HG02610 (cell line): ENCODE results near the gene NR0B2.
"Not testable (repeated sequence)": the region's sequence is repeated elsewhere in the genome, so short reads cannot be mapped to it uniquely, and the experiment has no call there.

ENCODE experiments used
- ATAC-seq: cut with Tn5 transposase; IDR thresholded peaks from one replicate; pipeline ENCODE4 v1.9.1; 2021; ENCODE audit warnings: mild to moderate bottlenecking, moderate library complexity; ENCODE audit not compliant: unreplicated experiment

The NR0B2 gene

DNA sequence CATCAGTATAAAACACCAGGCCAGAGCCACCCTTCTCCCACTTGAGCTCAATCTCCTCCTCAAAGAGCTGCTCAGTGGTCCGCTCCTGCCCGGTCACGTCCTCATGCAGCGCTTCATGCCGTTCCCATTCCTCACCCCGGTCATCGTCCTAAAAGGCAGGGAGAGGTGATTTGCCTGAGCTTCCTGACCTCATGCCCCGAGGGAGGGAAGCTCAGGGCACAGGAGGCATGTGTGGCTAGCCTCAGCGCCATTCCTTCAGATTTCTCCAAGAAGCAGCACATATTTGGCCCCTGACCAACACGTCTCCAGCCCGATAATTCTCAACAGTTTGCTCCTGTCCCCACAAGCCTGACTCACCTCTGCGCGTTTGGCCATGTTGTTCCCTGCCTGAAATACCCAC is 19.5 kb downstream of the NR0B2 start:
- no peak for ATAC-seq

DNA sequence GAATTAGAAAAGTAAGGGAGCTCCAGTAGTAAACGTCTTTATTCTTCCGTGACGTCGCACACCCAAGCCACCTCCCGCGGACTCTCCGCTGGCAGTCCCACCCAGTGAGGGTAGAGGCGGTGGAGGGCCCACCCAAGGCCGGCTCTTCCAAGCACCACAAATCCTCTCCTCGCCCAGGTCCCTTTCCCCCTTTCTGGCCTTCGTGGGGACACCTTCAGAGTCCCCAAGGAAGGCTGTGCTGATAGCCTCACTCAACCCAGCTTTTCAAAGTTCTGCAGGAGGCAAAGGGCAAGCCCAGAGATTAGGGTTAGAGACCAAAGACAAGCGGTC is 23.3 kb downstream of the NR0B2 start:
- ATAC-seq: peak; percentile 24

DNA sequence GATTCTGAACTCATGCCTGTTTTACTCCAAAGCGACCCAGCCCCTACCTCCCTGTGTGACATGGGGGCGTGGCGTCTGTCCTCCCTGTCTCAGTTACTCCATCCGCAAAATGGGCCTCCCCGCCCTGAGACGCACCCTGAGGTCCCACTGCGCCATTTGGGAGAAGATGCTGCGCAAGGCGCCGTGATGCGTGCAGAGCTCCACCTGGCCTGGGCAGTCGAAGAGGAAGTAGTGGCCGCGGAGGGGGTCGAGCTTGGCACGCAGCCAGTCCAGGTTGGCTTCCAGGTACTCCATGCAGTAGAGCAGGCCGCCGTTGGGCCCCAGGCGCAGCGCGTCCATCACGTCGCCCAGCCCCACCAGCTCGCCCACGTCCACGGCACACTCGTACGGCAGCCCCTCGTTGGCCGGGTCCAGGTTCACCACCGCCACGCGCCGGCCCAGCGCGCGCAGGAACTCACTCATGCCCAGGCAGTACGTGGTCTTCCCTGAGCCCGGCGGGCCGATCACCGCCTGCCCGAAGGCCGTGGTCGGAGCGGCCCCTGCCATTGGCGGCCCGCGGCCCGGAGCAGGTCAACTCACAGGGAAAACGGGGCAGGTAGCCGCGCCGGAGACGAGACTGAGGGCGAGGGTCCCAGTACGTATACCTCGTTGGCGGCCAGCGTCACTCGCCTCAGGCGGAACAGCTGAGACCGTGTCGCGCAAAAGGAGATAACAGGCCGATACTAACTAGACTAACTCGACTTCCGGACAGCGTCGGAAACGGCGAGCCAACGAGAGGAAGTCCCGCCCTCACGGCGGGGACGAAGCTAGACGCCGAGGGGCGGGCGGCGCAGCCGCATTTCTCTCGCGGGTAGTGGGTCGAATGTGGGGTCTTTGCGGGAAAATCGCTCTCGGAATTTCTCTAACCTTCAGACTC is 24.0 kb downstream of the NR0B2 start, which contains the start of gene GPN2:
TSS of gene GPN2 (minus strand) at position 733 of the 916 bp plus-strand sequence. CDS start at position 546, 187 bp downstream.
- peak; percentile 87 for ATAC-seq

DNA sequence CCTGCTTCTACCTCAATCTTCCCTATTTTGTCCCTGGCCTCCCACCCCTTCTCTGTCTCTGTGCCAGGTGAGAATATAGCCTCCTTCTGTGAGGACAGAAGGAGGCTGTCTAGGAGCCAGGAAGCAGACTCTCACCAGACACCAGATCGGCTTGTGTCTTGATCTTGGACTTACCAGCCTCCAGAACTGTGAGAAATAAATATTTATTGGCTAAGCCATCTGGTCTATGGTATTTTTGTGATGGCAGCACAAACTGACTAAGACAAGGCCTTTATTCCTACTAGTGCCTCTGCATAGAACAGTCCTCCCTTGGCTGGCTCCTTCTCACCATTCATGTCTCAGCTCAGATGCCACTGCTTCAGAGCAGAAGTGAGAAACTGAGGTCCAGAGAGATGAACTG is 25.5 kb downstream of the NR0B2 start:
- ATAC-seq: no peak

GRCh38 chr1:26887125-26887524 is 26.6 kb downstream of the NR0B2 start:
- no peak for ATAC-seq

DNA sequence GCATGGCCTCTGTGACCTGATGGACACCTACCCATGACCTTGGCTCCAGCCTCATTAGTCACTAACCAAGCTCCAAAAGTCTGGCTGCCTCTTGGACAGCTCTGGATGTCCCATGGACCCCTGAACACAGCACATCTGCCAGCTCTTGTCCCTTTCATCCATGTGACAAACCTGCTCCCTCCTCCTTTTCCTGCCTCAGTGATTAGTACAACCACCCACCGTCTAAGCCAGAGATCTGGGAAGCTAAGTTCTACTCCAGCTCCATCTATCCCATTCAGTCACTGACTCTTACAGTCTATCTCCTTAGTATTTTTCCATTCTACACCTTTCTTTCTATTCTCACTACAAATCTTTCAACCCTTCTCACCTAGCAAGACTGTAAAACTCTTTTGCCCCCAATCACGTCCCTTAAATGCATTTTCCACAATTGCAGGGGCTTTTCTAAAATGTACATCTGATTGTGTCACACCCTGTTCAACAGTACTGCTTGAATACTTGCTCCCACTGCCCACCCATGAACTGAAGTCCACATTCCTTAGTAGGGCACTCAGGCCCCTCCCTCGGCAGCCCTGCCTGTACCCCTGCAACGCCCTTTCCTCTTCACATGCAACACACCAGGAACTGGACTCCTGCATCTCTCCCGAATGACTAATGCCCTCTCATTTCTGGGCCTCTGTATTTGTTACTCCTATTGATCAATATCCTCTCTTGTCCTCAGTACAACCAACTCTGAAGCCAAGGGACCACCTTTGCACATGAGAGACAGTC is 30.9 kb downstream of the NR0B2 start:
- ATAC-seq: no peak

DNA sequence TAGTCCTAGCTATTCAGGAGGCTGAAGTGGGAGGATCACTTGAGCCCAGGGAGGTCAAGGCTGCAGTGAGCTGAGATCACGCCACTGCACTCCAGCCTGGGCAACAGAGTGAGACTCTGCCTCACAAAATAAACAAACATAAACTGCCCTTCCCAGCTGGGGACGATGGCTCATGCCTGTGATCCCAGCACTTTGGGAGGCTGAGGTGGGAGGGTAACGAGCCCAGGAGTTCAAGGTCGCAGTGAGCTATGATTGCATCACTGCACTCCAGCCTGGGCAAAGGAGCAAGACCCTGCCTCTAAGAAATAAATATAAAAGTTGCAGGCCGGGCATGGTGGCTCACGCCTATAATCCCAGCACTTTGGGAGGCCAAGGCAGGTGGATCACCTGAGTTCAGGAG is 32.2 kb downstream of the NR0B2 start:
- ATAC-seq: not testable (repeated sequence)

DNA sequence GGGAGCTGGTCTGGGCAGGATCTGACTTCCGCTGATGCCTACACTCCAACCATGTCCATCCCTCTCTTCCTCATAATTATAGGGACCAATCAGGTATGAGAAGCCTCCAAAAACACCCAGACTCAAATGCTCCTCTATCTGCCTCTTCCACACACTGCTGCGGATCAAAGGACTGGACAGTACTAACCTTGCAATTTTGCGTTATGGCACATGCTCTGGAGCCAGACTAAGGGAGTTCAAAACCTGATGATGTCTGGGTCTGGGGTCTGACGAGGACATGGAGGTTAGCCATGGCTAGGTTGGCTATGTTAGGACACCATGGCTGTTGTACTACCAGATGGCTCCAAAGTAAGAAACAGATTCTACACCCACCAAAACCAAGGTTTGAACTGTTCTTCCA is 34.0 kb downstream of the NR0B2 start:
- ATAC-seq: no peak

DNA sequence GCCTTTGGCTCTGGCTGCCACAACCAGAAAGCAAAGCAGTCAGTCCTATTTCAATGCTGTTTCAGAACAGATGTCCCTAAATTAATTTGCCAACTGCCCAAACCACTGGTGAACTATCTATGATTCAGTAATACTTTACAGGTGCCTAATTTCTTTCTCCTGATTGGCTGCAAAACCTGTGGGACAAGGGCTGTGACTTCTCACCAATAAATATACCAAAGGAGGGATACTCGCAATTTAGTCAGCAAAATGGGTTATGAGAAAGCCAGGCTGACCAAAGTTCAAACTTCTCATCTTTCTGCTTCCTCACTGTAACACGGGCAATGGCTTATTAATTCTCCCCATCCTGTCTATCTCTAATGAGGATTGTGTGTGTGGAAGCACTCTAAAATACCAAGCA is 36.4 kb downstream of the NR0B2 start:
- ATAC-seq: no peak

- ATAC-seq: no peak
Observed at GRCh38 chr1:26874896-26875295, 38.9 kb downstream of the NR0B2 start.

- ATAC-seq: not testable (repeated sequence)
Observed at GRCh38 chr1:26873097-26873496, 40.7 kb downstream of the NR0B2 start.

GRCh38 chr1:26864610-26865480 is 48.9 kb downstream of the NR0B2 start:
- ATAC-seq: peak; percentile 97

DNA sequence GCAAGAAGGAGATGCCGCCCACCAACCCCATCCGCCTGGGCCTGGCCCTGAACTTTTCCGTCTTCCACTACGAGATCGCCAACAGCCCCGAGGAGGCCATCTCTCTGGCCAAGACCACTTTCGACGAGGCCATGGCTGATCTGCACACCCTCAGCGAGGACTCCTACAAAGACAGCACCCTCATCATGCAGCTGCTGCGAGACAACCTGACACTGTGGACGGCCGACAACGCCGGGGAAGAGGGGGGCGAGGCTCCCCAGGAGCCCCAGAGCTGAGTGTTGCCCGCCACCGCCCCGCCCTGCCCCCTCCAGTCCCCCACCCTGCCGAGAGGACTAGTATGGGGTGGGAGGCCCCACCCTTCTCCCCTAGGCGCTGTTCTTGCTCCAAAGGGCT is 50.1 kb downstream of the NR0B2 start:
- no peak for ATAC-seq

GRCh38 chr1:26862781-26863684 is 50.7 kb downstream of the NR0B2 start, which contains the start of gene SFN:
Gene SFN (plus strand): TSS chr1:26863149. CDS start chr1:26863213, 64 bp downstream.
- no peak for ATAC-seq

DNA sequence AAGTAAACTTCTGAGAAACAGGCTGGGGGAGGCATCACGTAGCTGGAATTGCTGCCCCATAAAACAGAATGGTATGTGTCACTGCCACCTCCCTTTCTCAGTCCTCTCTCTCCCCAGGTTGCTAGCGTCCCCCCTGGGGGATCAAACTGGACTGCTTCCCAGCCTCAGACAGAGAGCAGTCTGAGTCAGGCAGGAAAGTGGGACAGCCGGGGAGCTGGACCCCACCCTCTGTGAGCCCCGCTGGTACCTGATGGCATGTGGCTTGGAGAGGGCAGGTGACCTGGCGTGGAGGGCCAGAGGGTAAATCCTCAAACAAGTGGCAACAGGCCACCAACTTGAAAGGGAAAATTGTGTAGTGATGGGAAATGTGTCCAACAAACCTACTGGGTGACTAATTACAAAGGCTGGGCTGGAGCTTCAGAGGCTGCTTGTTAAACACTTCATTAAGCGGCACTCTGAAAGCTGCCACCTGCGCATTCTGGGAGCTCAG is 51.8 kb downstream of the NR0B2 start:
- ATAC-seq: no peak
